GF-D8 (cell line): ENCODE data around the gene PARP9.

ENCODE experiments used
- DNase-seq: peaks from one replicate; lab custom pipeline; 2025; lab: John Stamatoyannopoulos, UW

PARP9 gene

DNA sequence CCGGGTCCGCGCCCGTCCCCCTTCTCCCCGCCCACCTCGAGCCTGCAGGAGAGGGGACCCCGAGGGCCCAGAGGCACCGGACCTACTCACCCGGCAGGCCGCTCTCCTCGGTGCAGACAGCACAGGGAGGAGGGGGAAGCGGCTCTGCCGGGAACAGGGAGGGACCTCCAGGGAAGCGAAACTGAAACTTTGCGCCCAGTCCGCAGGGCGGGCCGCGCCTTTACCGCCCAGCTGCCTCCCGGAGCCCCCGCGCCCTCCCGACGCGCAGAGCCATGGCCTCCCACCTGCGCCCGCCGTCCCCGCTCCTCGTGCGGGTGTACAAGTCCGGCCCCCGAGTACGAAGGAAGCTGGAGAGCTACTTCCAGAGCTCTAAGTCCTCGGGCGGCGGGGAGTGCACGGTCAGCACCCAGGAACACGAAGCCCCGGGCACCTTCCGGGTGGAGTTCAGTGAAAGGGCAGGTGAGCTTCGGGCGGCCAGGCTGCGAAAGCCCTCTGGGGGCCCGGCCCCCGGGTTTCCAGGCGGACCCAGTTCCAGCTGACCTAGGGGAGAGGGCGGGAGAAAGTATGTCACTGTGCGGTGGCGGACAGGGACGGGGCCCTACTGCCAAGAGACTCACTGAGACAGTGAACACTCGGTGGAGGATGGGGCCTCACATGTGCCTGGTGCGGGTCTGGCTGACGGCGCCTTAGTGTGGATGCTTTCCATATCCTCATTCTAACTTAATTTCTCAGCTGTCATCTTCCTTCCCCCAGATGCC, at the start of gene PARP9, which contains the start of gene DTX3L:
Gene PARP9, minus strand, starts transcription at position 146 of the 758 bp plus-strand sequence. CDS start 4,680 bp downstream, outside the sequence.
Gene DTX3L, plus strand, starts transcription at position 184 of the 758 bp plus-strand sequence. Its CDS starts 89 bp downstream, at position 273.
- peak; percentile 51 for DNase-seq

DNA sequence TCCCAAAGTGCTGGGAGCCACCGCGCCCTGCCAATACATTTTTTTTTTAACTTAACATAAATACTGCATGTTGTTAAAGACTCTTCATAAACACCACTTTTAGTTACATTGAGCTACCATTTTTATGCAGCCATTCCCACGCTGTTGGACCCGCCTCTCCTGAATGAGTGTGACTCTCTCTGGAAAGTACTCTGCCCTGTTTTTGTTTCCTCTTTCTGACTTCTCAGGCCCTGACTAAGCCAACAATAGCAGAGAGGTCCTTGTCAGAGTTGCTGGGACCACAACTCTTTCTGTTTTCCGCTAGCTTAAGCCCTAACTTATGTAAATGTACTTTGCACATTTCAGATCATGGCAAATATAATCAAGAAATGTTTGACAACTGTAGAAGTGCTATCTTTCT, 48.6 kb upstream of the PARP9 start:
- no peak for DNase-seq

DNA sequence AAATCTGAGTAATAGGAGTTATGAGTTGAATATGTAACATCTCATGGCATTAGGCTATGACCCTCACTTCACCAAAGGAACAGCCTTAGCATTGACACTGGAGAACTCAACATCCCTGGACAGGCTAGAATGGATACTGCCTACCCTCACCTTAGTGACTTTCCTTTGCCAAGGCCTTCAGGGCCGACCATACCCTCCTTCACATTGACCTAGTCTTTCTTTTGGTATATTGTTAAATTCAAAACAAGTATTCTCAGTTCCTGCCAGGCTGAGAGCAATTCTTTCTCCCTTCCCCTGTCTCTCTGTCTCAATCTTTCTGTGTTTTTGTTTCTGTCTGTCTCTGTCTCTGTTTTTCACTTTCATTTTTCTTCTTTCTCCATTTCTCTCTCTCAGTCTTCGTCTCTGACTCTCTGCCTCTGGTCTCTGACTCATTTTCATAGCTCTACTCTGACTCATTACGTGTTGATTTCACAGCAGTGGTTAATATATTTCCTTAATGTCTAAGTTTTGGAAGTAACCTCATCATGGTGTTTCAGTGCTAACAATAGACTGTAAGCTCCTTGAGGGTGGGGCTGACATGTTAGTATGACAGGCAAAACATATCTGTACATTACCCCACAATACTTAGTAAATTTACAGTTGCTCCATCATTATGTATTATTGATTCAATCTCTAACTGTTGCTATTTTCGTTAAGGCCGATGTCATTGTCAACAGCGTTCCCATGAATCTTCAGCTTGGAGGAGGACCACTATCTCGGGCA, 45.9 kb upstream of the PARP9 start:
- no peak for DNase-seq

DNA sequence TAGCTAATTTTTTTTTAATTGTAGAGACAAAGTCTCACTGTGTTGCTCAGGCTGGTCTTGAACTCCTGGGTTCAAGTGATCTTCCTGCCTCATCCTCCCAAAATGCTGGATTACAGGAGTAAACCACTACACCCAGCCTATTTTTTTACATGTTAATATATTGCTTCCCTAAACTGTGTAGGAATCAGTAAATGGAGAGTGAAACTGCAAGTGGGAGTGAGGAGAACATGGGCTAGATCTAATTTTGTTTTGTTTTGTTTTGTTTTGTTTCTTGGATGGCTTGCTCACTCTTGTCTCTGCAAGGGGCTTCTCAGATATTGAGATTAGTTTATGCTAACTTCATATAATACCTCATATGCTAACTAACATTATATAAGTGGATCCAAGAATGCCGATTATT, 44.8 kb upstream of the PARP9 start:
- DNase-seq = no peak

DNA sequence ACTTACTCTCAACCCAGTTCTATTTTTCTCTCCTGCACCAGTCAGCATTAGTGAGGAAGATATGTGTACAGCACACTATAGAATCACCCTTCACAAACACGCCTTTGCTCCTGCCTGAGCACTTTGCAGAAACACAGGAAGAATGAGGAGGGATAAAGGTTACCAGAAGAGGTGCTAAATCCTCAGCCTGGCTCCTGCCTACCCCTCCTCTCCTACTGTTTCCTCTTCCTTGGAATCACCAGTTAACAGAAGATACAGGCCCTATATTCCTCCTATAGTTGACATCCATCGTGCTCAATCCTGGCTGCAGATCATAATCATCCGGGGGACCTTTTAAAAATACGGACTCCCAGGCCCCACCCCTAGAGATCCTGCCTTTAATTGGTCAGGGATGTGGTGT, 42.2 kb upstream of the PARP9 start:
- no peak for DNase-seq

DNA sequence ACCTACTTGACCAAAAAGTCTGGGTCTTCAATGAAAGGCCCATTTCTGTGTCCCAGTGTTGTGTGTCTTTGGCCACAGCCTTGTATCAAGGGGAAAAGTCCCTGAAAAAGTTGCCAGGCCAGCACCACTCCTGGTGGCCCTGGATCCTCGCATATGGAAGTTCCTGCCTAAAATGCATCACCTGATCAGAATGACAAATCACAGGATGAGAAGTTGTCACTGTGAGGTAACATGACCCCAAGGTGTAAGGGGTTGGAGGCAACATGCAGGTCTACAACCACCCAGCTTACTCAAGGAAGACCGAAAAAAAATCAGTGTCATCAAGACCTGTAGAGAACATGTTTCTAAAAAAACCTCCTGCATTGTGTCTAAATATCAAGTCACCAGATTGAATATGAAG, 39.0 kb upstream of the PARP9 start:
- no peak for DNase-seq

DNA sequence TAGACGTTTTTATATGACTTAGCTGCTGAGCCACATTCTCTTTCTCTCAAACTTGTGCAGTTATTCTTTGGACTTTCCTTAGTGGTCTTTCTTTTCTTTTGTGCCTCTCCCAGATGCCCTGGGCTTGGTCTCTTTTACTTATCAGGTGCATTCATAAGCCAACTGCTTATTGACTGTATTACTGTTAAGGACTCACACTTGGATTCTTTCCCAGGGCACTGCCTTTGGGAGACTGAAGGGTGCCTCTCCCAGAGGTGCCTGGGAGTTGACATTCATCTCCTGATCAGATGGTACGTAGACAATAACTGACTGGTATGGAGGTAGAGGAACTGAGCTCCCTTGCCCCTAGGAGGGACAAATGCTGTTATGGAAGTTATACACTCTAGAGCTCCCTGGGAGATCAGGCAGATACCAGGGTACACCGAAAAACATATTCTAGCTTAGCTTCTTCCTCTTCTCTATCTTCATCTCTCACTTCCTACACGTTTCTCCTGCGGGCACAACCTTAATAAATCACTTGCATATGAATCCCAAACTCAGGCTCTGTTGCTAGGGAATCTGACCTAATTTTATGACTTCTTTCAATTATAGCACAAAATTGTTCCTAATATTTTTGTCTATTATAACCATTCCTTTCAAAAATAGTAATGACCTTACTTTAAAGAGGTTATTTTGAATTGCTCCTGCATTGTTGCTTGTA, 38.1 kb upstream of the PARP9 start:
- no peak for DNase-seq

DNA sequence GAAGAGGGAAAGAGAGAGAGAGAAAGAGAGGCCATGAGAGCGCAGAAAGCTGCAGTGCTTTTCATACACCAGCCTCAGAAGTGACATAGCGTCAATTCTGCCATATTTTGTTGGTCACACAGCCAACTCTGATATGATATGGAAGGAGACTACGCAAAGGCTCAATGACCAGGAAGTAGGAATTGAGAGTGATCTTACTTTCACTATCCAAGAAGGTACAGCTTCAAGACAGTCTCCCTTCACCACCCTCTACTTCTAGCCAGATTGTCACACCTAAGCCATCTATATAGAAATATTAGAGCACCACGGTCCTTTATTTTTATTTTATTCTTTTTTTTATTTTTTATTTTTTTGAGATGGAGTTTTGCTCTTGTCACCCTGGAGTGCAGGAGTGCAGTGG, 34.5 kb upstream of the PARP9 start:
- DNase-seq = no peak

DNA sequence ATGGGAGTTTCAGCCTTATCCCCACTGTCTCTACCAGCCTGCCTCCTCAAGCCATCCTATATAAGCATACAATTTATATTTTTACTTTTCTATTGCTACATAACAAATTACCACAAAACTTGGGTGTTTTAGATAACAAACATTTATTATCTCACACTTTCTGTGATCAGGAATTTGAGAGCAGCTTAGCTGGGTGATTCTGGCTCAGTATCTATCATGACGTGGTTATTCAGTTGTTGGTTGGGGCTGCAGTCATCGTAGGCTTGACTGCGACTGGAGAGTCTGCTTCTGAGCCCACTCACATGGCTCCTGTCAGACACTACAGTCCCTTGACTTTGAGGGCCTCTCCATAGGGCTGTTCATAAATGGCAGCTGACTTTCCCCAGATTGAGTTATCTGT, 34.1 kb upstream of the PARP9 start:
- no peak for DNase-seq

DNA sequence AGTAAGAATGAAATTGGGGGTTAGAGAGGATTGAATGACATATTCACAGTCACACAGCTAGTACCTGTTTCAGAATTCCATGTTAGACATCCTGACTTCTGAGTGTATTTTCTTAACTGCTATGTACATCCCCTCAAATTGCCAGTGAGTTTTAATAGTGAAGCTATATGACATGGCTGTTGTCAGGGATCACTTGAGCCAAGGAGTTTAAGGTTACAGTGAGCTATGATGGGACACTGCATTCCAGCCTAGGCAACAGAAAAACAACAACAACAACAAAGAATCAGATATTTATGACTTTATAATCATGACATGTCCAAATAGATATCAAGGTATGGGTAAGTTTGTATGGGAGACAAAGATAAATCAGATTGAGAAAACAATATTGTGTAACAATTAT, 29.9 kb upstream of the PARP9 start:
- no peak for DNase-seq

DNA sequence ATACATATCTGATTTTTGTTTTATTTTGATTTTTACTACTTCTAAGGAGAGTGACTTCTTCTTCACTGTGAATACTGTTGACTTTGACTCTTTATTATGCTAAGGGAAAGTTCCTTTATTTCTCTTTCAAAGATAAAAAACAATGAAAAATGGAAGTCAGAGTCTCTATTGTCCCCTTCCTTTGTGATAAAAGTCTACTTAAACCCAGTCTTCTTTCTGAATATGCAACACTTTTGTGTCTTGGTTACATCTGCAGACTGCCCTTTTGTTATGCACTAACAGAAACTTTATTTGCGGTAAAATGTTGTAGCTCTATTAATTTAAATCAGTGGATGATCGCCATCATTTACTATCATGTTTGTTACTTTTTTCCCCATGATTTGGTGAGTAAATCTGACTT, 26.5 kb upstream of the PARP9 start:
- DNase-seq = no peak

DNA sequence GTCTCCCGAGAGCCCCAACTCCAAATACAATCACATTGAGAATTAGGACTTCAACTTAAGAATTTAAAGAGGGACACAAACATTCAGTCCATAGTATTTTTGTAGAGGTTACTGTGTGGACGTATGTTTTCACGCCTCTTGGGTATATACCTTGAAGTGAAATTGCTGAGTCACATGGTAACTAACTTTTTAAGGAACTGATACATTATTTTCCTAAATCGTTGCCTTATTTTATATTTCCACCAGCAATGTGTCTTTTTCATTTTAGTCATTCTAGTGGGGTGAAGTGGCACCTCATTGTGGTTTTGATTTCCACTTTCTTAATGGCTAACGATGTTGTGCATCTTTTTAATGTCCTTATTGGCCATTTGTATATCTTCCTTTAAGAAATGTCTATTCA, 25.2 kb upstream of the PARP9 start:
- no peak for DNase-seq

DNA sequence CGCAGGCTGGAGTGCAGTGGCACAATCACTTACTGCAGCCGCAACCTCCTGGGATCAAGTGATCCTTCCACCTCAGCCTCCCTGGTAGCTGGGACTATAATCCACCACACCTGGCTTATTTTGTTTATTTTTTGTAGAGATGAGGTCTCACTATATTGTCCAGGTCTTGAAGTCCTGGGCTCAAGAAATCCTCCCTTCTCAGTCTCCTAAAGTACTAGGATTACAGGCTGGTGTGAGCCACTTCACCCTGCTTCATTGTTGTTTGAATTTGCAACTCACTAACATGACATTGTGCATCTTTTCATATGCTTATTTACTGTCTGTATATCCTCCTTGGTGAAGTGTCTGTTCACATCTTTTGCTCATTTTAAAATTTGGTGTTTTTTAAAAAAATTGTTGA, 23.5 kb upstream of the PARP9 start:
- no peak for DNase-seq

DNA sequence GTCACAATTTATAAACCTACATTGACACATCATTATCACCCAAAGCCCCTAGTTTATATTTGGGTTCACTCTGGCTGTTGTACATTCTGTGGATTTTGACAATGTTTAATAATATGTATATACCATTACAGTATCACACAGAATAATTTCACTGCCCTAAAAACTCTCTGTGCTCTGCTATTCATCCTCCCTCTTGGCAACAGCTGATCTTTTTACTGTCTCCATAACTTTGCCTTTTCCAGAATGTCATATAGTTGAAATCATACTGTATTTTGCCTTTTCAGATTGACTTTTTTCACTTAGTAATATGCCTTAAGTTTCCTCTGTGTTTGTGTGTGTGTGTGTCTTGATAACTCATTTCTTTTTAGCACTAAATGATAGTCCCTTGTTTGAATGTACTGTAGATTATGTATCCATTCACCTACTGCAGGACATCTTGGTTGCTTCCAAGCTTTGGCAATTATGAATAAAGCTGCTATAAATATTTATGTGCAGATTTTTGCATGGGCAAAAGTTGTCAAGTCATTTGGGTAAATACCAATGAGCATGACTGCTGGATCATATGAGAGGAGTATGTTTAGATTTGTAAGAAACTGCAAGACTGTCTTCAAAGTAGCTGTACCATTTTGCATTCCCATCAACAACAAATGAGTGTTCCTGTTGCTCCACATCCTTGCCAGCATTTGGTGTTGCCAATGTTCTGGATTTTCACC, 22.8 kb upstream of the PARP9 start:
- DNase-seq = no peak

DNA sequence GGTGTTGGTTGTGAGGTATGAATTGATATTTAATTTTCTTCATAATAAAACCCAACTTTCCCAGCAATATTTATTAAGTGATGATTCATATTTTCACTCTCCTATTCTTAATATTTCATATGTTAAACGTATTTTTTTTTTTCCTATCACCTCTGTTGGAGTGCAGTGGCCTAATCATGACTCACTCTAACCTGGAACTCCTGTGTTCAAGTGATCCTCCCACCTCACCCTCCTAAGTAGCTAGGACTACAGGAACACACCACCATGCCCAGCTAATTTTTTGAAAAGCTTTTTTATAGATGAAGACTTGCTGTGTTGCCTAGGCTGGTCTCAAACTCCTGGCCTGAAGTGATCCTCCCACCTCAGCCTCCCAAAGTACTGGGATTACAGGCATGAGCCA, 22.0 kb upstream of the PARP9 start:
- no peak for DNase-seq

DNA sequence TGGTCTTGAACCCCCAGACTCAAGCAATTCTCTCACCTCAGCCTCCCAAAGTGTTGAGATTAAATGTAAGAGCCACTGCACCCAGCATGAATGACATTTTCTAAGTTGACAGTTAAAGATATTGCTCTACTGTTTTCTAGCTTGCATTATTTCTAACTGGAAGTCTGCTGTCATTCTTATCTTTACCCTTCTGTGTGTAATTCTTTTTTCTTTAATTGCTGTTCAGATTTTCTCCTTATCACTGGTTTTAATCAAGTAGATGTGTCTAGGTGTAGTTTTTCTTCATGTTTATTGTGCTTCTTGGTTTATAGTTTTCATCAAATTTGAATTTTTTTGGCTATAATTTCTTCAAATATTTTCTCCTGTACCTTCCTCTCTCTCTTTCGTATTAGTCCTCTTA, 18.3 kb upstream of the PARP9 start:
- DNase-seq = no peak

DNA sequence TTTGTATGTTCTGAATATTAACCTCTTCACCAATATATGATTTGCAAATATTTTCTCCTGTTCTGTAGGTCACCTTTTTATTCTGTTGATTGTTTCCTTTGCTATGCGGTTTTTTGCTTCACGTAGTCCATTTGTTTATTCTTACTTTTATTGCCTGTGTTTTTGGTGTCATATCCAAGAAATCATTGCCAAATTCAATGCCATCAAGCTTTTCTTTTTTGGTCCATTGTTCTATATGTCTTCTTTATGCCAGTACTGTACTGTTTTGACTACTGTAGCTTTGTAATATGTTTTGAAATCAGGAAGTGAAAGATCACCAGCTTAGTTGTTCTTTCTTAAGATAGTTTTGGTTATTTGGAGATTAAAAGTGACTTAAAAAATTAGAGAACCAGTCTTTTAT, 17.5 kb upstream of the PARP9 start:
- DNase-seq = no peak

DNA sequence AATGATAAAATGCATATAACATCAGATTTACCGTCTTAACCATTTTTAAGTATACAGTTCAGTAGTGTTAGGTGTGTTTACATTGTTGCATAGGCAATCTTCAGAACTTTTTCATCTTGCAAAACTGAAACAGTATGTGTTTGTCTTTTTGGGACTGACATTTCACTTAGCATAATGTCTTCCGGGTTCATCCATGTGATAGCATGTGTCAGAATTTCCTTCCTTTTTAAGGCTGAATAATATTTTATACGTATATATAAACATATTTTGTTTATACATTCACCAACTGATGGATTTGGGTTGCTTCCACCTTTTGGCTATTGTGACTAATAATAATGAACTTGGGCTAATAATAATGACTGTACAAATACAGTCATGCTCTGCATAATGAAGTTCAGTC, 16.4 kb upstream of the PARP9 start:
- DNase-seq = no peak

DNA sequence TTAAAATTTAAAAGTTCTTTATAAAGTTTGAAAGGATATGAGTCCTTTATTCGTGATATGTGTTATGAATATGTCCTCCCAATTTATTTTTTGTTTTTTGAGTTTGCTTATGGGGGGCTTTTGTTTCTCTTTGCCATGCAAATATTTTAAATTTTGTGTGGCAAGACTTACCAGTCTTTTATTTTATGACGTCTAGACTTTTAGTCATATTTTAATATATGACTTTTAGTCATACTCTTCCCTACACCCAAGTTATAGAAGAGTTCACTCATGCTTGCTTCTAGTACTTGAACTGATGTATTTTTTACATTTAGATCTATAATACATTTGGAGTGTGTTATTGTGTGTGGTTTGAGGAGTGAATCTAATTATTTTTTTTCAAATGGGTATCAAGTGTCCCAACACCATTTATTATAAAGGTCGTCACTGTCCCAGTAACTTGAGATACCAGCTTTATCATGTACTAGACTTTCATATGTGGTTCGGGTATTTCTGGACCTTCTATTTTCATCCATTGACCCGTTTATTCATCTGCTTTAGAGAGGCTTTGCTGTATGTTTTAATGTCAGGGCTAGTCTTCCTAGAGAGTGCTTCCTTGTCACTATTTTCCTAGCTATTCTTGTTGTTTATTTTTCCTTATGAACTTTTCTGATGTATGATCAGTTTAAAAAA, 14.1 kb upstream of the PARP9 start:
- no peak for DNase-seq

DNA sequence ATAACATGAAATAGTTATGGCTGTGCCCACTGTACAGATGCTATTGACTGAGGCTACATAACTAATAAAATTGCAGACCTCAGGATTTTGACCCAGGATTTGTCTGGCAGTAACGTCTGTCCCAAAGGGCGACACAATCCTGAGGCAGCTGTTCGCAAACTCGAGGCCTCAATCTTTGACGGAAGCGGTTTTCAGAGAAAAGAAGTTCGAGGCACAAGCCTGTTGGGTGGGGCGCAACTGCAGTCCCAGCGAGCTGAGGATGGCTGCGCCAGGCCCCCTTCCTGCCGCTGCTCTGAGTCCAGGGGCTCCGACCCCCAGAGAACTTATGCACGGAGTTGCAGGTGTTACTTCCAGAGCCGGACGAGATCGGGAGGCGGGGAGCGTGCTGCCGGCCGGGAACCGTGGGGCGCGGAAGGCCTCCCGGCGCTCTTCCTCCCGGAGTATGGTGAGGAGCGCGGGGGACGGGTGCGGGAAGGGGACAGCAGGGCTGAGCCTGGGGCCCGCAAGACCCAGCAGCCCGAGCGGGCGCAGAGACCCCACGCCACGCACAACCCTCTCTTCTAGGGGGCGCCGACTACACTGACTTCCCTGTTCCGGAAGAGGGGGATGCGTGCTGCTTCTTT, 13.4 kb upstream of the PARP9 start, which contains the start of gene PARP15:
Gene PARP15, plus strand, starts transcription at position 242 of the 623 bp plus-strand sequence. Its CDS starts 18 bp downstream, at position 260.
- no peak for DNase-seq
